GM21529 (cell line): Measurements from ENCODE around the gene TREM2.
"Not testable (repeated sequence)": the region's sequence is repeated elsewhere in the genome, so short reads cannot be mapped to it uniquely, and the experiment has no call there.

Experiments used
- ATAC-seq: cut with Tn5 transposase; IDR thresholded peaks from one replicate; pipeline ENCODE4 v1.9.1; 2021; ENCODE audit not compliant: unreplicated experiment

Gene TREM2

DNA sequence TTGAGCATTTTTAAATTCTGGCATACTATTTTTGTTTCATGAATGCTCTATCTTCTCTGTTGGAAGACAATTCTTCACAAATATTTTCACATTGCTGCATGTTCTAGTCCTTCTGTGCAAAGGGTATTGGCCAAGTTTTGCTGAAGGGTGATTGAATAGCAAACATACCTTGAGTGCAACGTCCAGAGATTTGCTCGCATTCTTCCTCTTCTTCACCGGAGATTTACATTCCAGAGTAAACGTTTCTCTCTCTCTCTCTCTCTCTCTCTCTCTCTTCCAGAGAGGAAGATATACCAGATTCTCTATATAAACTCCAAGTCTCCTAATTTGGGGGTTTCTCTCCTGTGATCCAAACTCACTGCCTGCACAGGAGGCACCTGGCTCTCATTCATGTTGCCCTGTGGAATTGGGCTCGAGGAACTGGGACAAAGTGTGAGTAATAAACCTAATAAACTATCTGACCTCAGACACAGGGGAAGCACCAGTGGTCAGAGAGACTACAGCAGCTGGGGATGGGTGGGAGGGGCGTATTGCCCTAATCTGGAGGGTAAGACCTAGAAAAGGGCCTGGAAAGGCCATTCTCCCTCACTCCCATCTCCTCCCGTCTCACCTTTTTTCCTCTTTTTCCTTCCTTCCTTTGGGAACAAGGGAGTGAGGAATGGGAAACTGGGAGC lies 7.6 kb downstream of the TREM2 start:
- ATAC-seq: no peak

DNA sequence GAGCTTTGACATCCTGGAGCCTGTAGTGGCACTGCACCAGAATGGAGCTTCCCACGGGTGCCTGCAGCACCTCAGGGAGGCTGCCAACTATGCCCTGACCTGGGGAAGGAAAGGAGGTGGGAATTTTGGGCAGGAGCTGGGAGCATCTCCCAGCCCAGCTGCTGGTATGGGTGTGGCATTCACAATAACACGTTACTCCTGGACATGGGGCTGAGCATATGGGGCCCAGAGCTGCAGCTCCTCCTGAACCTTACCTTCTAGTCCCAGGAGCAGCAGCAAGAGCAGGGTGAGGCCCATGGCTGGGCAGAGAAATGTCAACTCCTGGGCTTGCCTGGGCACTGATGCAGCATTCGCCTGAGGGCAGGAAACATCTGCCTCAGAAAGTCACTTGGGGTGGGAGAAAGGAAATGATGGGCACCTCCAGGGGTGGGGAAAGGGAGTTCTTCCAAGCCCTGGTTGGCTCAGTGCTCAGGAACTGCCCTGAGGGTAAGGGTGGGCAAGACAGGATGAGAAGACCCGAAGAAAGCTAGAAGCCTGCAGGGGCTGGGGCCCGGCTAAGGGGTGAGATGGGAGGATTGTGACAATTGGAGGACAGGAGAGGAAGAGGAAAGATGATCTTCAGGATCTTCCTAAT lies 8.8 kb downstream of the TREM2 start, which contains the start of gene TREML1:
Gene TREML1, minus strand, starts transcription at position 356 of the 634 bp plus-strand sequence. Its CDS starts 59 bp downstream, at position 297.
- no peak for ATAC-seq

DNA sequence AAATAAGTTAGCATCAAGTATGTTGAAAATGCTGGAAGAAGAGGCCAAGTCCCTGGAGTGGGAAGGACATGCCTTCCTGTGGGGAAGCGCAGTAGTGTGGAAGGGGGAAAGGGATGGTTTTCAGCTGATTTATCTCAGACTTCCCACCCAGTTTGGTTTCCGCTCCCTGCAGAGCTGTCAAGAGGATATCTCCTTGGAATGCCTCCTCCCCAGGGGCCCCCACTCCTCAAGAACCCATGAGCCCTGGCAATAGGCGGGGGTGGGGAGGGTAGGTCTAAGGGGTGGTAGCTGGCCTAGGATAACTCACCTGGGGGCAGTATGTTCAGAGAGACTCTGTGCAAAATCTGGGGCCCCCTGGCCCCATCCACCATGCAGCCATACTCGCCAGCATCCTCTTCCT lies 9.5 kb downstream of the TREM2 start:
- ATAC-seq: no peak

DNA sequence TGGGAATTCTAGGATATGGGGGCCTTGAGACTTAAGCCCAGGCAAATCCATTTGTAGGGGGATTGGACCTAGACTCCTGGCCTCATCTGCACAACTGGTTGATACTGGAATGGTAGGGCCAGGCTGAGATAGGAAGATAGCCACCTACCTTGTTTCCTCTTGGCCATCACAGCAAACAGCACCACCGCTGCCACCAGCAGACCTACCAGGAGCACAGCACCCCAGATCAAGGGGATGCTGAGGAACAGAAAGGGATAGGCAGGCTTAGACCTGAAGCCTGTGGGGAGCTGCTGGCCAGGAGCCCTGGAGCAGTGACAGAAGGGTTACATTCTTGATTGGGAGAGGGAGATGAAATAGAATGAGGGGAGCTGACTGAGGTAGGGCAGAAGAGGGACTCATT lies 12.2 kb downstream of the TREM2 start:
- no peak for ATAC-seq

DNA sequence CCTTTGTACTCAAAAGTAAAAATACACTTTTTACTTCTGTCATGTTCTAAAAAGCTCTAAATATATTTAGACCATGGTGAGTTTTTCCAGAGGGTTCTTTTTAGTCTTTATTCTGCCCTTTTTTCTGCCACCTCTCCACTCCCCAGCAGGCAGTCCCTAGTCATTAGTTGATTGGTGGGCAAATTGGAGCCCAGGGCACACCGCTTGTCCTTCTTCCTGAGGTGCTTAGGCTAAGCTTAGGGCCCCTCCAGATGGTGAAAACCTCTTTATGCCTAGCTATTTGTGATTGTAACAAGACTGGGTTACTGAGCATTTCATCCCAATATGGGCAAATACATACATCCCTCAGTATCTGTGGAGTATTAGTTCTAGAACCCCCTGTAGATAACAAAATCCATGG lies 15.0 kb downstream of the TREM2 start:
- no peak for ATAC-seq

DNA sequence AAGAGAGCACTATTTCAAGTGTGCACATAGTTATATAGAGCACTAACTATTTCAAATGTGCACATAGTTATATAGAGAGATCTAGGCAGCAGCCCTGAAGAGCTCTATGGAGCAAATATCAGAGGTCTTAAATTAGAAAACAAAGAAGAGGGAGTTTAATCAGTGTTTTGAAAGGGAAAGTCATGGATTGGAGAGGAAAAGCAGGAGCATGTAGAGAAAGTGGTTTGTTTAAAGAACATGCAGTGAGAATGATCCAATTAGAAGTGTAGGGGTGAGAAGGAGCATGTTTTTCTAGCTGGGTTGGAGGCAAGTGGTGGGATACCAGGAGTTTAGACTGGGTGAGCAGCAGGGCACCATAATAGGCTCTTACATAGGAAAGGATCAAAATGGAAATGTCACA lies 26.0 kb downstream of the TREM2 start:
- ATAC-seq: no peak

DNA sequence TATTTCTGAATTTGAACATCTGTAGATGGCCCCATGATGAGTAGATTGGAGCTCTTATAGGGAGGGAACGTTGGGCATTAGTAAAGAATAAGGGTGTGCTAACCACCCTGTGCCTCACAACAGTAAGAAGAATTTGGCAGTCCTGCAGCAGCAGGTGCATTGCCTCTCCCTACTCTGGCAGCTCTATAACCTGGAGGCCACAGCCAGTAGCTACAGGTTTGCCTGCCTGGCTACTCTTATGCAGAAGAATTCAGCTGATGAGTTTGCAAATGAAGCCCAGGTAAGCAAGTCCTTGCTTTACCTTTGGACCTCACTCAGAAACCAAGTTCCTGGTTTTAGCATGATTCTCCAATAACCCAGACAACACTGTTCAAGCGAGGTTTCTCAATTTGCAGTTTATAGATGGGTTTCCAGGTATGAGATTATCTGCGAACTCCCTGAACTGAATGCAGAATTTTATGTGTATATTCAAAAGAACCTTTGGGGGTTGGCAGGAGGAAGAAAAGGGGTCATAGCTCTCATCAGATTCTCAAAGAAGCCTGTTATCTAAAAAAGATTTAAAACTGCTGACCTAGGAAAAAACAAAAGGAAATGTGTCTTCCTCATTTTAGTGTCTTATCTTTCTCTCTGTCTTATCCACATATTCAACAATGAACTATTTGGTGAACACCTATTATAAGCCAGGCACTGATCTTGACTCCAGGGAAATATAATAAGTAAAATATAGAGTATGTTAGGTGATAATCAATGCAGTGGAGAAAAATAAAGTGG lies 27.7 kb downstream of the TREM2 start:
- ATAC-seq: no peak

DNA sequence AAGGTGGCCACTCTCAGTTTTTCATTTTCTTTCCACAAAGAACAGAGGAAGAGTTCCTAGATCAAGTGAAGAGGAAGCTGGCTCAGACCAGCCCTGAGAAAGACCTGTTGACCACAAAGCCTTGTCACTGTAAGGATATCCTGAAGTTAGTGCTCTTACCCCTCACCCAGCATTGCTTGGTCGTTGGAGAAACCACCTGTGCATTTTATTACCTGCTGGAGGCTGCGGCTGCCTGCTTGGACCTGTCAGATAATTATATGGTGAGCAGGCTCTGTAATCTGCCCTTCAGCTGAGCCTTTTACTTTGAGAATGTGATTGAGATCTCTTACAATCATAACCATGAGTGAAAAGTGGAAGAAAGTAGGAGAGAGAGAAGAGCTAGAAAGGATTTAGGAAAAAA lies 30.7 kb downstream of the TREM2 start:
- ATAC-seq: no peak

DNA sequence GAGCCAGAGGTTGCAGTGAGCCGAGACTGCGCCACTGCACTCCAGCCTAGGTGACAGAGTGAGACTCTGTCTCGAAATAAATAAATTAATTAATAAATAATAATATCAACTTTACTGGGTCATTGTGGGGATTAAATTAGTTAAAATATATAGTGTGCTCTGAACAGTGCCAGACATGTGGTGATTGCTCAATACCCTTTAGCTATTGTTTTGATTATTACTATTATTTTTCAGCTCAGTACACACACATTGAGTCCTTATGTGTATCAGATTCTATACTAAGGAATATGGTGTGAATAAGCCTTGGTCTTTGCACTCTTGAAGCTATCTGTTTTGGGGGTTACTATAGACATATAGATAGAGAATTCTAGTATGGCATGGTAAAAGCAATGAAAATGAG lies 37.6 kb downstream of the TREM2 start:
- no peak for ATAC-seq

DNA sequence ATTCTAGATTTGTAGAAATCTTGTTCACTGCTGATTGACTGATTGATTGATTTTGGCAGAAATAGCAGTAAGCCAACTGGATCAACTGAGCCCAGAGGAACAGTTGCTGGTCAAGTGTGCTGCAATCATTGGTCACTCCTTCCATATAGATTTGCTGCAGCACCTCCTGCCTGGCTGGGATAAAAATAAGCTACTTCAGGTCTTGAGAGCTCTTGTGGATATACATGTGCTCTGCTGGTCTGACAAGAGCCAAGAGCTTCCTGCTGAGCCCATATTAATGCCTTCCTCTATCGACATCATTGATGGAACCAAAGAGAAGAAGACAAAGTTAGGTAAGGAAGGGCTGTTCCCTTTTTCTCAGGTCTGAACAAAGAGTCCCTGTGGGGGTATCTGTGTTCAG lies 40.0 kb downstream of the TREM2 start:
- ATAC-seq: no peak

DNA sequence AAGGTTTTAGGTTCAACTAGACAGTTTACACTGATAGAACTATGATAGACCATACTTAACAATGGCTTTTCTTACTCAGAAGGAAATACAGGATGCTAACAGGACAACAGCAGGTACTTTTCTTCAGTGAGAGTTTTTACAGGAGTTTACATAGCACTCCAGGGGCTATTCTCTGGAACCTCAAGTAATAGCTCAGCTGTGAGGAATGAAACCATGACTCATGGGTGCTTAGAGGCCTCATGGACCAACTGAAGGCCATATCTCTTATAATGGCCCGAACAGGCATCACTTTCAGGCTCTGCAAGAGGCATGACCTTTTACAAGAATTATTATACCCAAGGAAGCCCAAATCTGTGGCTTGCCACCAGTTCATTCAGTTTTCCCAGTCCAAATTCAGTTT lies 40.5 kb downstream of the TREM2 start:
- no peak for ATAC-seq

DNA sequence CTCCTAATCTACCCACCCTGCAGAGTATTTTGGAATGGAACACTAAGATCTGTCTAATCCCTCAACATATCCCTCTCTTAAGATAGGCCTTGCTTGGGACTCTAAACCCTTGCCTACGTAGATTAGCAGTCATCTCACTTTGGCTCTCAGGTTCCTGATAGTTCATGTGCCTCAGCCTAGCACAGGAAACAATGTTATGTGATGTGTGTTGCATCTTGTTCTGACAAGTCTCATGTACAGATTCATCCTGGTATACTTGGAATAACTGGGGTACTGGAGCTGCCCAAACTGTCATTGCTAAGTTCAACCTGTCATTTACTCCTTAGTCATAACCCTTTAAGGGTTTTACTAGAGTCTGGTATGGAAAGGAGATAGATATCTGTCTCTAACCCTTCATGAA lies 42.9 kb downstream of the TREM2 start:
- ATAC-seq: no peak

DNA sequence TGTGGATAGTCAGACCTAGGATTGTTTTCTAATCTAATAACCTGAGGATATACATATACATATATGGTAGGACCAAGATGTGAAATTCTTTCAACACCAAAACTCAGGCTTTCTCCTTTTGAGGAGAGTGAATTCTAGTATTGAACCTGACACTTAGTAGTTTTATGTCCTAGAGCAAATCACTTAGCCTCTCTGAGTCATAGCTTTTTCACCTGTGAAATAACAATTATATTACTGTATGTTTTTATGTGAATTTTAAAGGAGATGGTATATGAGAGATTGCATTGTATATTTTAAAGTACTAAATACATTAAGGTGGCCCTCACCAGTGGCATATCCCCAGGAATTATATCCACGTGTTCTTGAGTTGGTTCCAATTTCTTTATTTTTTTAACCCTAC lies 43.4 kb downstream of the TREM2 start:
- ATAC-seq: no peak

DNA sequence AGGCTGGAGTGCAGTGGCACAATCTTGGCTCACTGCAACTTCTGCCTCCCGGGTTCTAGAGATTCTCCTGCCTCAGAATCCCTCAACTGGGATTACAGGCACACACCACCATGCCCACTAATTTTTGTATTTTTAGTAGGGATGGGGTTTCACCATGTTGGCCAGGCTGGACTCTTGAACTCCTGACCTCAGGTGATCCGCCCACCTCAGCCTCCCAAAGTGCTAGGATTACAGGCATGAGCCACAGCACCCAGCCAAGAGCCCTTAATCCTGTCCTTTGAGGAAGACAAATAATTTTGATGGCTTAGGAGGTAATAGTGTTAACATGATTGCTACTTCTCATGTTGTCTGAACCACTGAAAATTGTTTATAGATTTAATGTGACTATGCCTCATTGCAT lies 47.9 kb downstream of the TREM2 start:
- ATAC-seq: not testable (repeated sequence)

DNA sequence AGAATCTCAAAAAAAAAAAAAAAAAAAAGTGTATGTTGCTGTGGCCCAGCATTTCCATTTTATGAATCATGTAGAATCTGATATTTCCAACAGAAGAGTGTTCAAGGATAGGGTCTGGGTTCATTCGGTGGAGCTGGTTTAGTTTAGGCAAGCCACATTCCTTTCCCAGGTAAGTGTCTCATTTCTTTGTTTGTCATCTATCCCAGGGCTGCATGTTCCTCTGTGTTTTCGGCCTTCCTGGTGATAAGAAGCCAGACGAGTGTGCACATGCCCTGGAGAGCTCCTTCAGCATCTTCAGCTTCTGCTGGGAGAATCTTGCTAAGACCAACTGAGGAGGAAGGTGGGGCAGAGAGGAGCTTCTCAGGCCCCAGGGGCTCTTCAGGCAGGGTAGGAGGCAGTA lies 51.9 kb downstream of the TREM2 start:
- no peak for ATAC-seq
